NCI-H345 treated with DMSO at 0.1 percent for 48 hours (cell line): Measurements from ENCODE around the gene ALDH3A1.

Experiments
- DNase-seq: peaks from one replicate; lab custom pipeline; 2025; ENCODE audit not compliant: unreplicated experiment; lab: John Stamatoyannopoulos, UW

The ALDH3A1 gene

DNA sequence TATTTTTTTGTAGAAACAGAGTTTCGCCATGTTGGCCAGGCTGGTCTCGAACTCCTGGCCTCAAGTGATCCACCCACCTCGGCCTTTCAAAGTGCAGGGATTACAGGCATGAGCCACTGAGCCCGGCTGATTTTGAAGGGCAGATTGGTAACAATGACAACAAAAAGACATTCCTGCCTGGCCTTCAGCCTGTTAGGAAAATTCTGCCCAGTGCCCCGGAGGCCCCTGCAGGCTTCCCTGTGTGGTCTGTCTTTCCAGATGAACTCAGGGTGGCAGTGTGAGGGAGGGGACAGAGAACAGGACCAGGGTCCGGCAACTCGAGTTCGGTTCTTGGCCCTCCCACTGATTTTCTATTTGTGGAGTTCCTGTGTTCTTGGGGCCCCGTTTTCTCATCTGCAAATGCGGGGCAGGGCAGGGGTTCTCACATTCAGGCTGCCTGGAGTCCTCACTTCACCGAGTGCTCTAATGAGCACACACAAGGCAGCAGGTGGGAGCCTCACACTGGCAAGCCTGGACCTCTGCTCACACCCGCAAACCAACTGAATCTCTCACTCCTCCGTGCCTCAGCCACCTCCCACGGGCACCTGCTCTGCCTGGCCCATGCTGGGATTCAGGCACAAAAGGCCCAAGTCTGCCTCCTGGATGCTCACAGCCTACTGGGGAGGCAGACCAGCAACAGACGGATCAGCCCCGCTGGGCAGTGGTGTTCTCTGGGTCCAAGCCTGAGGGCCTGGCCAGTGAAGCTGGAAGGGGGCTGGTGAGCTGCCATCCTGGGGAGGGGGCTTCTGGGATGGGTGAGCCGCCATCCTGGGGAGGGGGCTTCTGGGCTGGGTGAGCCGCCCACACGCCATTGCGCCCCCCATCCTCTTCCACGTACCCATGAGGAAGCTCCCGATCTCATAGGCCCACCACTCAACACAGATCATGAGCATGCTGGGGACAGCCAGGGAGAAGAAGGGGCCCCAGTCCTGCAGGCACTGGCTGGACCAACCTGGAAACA lies 42.0 kb downstream of the ALDH3A1 start:
- peak; percentile 16 for DNase-seq

- no peak for DNase-seq
Observed at GRCh38 chr17:19705201-19705600, 42.9 kb downstream of the ALDH3A1 start.

DNA sequence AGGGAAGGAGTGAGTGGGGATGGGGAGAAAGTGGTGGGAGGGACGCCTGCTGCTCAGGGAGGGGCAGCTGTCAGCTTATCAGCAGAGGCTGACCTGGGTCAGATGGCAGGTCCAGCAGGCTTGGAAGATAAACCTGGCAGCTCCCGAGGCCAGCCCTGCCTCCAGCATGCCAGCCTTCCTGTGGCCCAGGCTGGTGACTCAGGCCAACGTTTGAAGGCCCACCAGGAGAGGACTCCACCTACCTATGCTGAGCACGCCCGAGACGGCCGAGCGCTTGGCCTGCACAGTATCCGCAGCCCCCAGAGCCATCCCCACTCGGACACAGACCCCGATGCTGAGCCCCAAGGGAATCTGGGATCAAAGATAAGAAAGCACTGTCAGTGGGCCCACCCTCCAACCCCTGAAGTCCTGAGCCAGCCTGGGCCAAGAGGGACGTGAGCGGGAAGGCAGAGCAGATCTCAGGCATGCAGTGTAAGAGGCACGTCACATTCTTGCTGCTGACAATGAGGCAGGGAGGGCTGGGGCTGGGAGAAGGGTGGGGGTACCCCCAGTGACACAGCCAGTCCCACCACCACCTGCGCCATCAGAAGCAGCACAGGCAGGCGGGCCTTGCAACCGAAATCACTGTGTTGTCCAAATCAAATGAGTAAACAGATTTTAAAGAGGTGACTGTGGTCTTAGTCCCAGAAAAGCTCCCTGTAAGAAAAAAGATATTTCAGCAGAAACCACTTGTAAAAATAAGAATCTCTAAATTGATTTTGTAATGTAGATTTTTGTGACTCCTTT lies 44.1 kb downstream of the ALDH3A1 start:
- no peak for DNase-seq

GRCh38 chr17:19703106-19703827 lies 44.8 kb downstream of the ALDH3A1 start:
- DNase-seq, result no peak

DNA sequence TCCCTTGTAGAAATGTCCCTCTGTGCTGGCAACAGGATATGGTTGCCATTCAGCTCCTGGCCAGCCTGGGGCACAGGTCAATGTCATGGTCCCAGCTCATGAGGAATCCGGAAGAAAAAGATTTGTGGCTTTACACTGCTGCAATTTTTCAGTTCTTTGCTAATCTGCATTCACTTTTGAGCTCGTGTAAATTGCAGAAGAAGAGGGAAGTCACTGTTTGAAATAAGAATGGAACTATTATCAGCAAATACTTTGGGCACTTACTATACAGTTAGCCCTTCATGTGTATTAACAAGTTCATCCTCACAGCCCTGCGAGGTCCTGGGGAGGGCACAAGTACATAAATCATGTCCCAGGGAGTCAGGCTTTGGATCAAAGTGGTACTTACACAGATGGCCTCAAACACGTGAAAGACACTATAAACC lies 45.9 kb downstream of the ALDH3A1 start:
- no peak for DNase-seq
